Measurements from ENCODE around the gene SLC6A13. TPM values are rescaled to one million over a fixed set of nuclear protein-coding genes. Genes with fewer than 3 reads are reported as not detected.
A peak's percentile ranks its signal among the peaks of the same experiment; 100 is the strongest.

SLC6A13 gene
- total and polyA plus RNA-seq, 2 donors from 2014 or later: 22.8 to 161 TPM

GRCh38 chr12:234891-235415 lies 27.7 kb downstream of the SLC6A13 start:
- no peaks in the 10 kb centered on the region for H3K27me3 ChIP-seq (ENCODE audit: control insufficient read depth, insufficient read depth, low read length)
- DNase-seq (peak in 1 of 5 donors; percentile 27), FAIRE-seq (no peak)
- no peak for TF ChIP-seq CTCF (IDR thresholded peaks at IDR 0.05; ENCODE audit: borderline replicate concordance, extremely low read depth, insufficient read depth)
- H3K36me3 ChIP-seq (ENCODE audit: control insufficient read depth in 2 of 3, insufficient read depth in 3 of 3, low read length in 3 of 3): peaks cover 0 to 14% (median 0%) of the 10 kb centered on the region in 3 donors
- H3K4me1 ChIP-seq (ENCODE audit: control insufficient read depth in 2 of 3, insufficient read depth in 2 of 3, low read depth in 1 of 3, low read length in 3 of 3): peaks cover 0 to 18% (median 12%) of the 10 kb centered on the region in 3 donors
- no peak overlapping the region for H3K9ac ChIP-seq (ENCODE audit: low read length in 3 of 3)
- intact Hi-C loops (cut with DNase I): no loop called here
- H3K4me3 ChIP-seq (ENCODE audit: low read length in 3 of 3): no peak overlapping the region
- H3K27ac ChIP-seq (ENCODE audit: low read depth in 2 of 2, low read length in 2 of 2): peak overlapping the region; percentile 35 to 67
- peaks cover 0 to 3% (median 0%) of the 10 kb centered on the region in 3 donors for H3K9me3 ChIP-seq (ENCODE audit: control insufficient read depth in 2 of 3, insufficient read depth in 1 of 3, low read length in 3 of 3)

- H3K36me3 ChIP-seq (ENCODE audit: control insufficient read depth in 2 of 3, insufficient read depth in 3 of 3, low read length in 3 of 3): peaks cover 0 to 15% (median 0%) of the 10 kb centered on the region in 3 donors
- no peak for FAIRE-seq
- no peak overlapping the region for H3K9ac ChIP-seq (ENCODE audit: low read length in 3 of 3)
- H3K4me3 ChIP-seq (ENCODE audit: low read length in 3 of 3): no peak overlapping the region
- H3K27me3 ChIP-seq (ENCODE audit: control insufficient read depth, insufficient read depth, low read length): no peaks in the 10 kb centered on the region
- DNase-seq: no peak
- intact Hi-C loops (cut with DNase I): no loop called here
- peaks cover 0 to 3% (median 0%) of the 10 kb centered on the region in 3 donors for H3K9me3 ChIP-seq (ENCODE audit: control insufficient read depth in 2 of 3, insufficient read depth in 1 of 3, low read length in 3 of 3)
- TF ChIP-seq CTCF (IDR thresholded peaks at IDR 0.05; ENCODE audit: borderline replicate concordance, extremely low read depth, insufficient read depth): no peak
- peaks cover 0 to 18% (median 8%) of the 10 kb centered on the region in 3 donors for H3K4me1 ChIP-seq (ENCODE audit: control insufficient read depth in 2 of 3, insufficient read depth in 2 of 3, low read depth in 1 of 3, low read length in 3 of 3)
- H3K27ac ChIP-seq (ENCODE audit: low read depth in 2 of 2, low read length in 2 of 2): peak overlapping the region in 1 of 2 donors; percentile 12
Measured at GRCh38 chr12:234019-234418, 28.6 kb downstream of the SLC6A13 start.

- no peaks in the 10 kb centered on the region for H3K27me3 ChIP-seq (ENCODE audit: control insufficient read depth, insufficient read depth, low read length)
- TF ChIP-seq CTCF (IDR thresholded peaks at IDR 0.05; ENCODE audit: borderline replicate concordance, extremely low read depth, insufficient read depth): no peak
- no peak overlapping the region for H3K9ac ChIP-seq (ENCODE audit: low read length in 3 of 3)
- intact Hi-C loops (cut with DNase I): no loop called here
- H3K4me3 ChIP-seq (ENCODE audit: low read length in 3 of 3): no peak overlapping the region
- peaks cover 0 to 18% (median 8%) of the 10 kb centered on the region in 3 donors for H3K4me1 ChIP-seq (ENCODE audit: control insufficient read depth in 2 of 3, insufficient read depth in 2 of 3, low read depth in 1 of 3, low read length in 3 of 3)
- FAIRE-seq: no peak
- peak overlapping the region in 1 of 2 donors; percentile 12 for H3K27ac ChIP-seq (ENCODE audit: low read depth in 2 of 2, low read length in 2 of 2)
- DNase-seq: no peak
- H3K36me3 ChIP-seq (ENCODE audit: control insufficient read depth in 2 of 3, insufficient read depth in 3 of 3, low read length in 3 of 3): peaks cover 0 to 17% (median 0%) of the 10 kb centered on the region in 3 donors
- H3K9me3 ChIP-seq (ENCODE audit: control insufficient read depth in 2 of 3, insufficient read depth in 1 of 3, low read length in 3 of 3): peaks cover 0 to 3% (median 0%) of the 10 kb centered on the region in 3 donors
Measured at GRCh38 chr12:233615-233968, 29.0 kb downstream of the SLC6A13 start.
